ENCODE measurements around the gene STXBP6. TPM values are rescaled to one million over a fixed set of nuclear protein-coding genes. Genes with fewer than 3 reads are reported as not detected.

STXBP6 gene
- total and polyA plus RNA-seq, 2 donors (not counting 3 experiments of a cell fraction or from before 2014, with no cell fraction given): 0.06 TPM; not detected in 1

GRCh38 chr14:24816011-24816928 lies 233.7 kb downstream of the STXBP6 start:
- FAIRE-seq: no peak
- CTCF ChIA-PET: no interaction called here
- intact Hi-C loops (cut with micrococcal nuclease): no loop called here
- Histone ChIP-seq H3K27me3 (ENCODE audit: control insufficient read depth in 2 of 2, insufficient read depth in 2 of 2, low read length in 2 of 2) (no peaks in the 10 kb centered on the region), H3K36me3 (ENCODE audit: control insufficient read depth in 2 of 2, extremely low read depth in 1 of 2, insufficient read depth in 2 of 2, low read length in 2 of 2) (no peaks in the 10 kb centered on the region), H3K4me3 (replicated peaks in 1 of 3; ENCODE audit: insufficient read depth in 1 of 3, low read depth in 1 of 3, low read length in 3 of 3) (no peak overlapping the region), H3K27ac (ENCODE audit: insufficient read depth, low read depth, low read length) (no peak overlapping the region), H2AFZ (ENCODE audit: low read depth, low read length) (no peak overlapping the region), H3K4me1 (ENCODE audit: control insufficient read depth, extremely low read depth, insufficient read depth, low read length) (no peaks in the 10 kb centered on the region), H3K9me3 (replicated peaks; ENCODE audit: control insufficient read depth, insufficient read depth, low read length) (no peaks in the 10 kb centered on the region), H3K79me2 (ENCODE audit: control insufficient read depth, insufficient read depth, low read length) (no peaks in the 10 kb centered on the region), H4K20me1 (replicated peaks; ENCODE audit: control insufficient read depth, extremely low read depth, insufficient read depth, low read length) (no peaks in the 10 kb centered on the region), H3K9me1 (replicated peaks; ENCODE audit: control insufficient read depth, extremely low read depth, insufficient read depth, low read length) (no peaks in the 10 kb centered on the region), H3K9ac (replicated peaks; ENCODE audit: extremely low read depth, insufficient read depth, low read length) (no peak overlapping the region), H3K4me2 (ENCODE audit: insufficient read depth, low read length) (no peak overlapping the region)
- no TSS peak for BruUV-seq (replicated peaks)
- no peak for DNase-seq (ENCODE audit: low read depth, low spot score)
- POLR2A ChIA-PET: no interaction called here
- dilution Hi-C loops (cut with MboI; ENCODE audit: extremely low pct_ligation_motif_present, low sequenced_read_pairs): no loop called here
- TF ChIP-seq JUN (IDR thresholded peaks at IDR 0.05; ENCODE audit: borderline replicate concordance, insufficient read depth, insufficient read length, low read depth) (no peak), CTCF (IDR thresholded peaks at IDR 0.05; ENCODE audit: extremely low read depth in 1 of 2, insufficient read depth in 1 of 2, low read depth in 1 of 2, low read length in 2 of 2) (no peak), FOS (IDR thresholded peaks at IDR 0.05; ENCODE audit: borderline replicate concordance, insufficient read depth, low read length) (no peak), MAX (IDR thresholded peaks at IDR 0.05; ENCODE audit: insufficient read depth, insufficient read length) (no peak), EZH2 (IDR thresholded peaks at IDR 0.05; ENCODE audit: borderline replicate concordance, low read depth, low read length, severe bottlenecking) (no peak), POLR2A (IDR thresholded peaks at IDR 0.05; ENCODE audit: low read depth, low read length) (no peak), MYC (IDR thresholded peaks at IDR 0.05; ENCODE audit: low read depth, low read length) (no peak), GATA2 (IDR thresholded peaks at IDR 0.05; ENCODE audit: insufficient read depth, insufficient read length, low read depth, low read length) (no peak), POLR2AphosphoS5 (IDR thresholded peaks at IDR 0.05; ENCODE audit: insufficient read depth, low read depth, low read length) (no peak)

All from endothelial cell of umbilical vein (primary cell).